NCI-H748 treated with DMSO at 0.1 percent for 48 hours (cell line): ENCODE measurements around the gene PPM1E.
"Not testable (repeated sequence)": the region's sequence is repeated elsewhere in the genome, so short reads cannot be mapped to it uniquely, and the experiment has no call there.

Experiments
- DNase-seq: peaks from one replicate; lab custom pipeline; 2025; lab: John Stamatoyannopoulos, UW

The PPM1E gene

GRCh38 chr17:58840820-58841612, 85.4 kb downstream of the PPM1E start:
- DNase-seq = no peak

GRCh38 chr17:58846413-58846812, 90.8 kb downstream of the PPM1E start:
- DNase-seq = not testable (repeated sequence)

GRCh38 chr17:58850106-58850505, 94.5 kb downstream of the PPM1E start:
- not testable (repeated sequence) for DNase-seq

DNA sequence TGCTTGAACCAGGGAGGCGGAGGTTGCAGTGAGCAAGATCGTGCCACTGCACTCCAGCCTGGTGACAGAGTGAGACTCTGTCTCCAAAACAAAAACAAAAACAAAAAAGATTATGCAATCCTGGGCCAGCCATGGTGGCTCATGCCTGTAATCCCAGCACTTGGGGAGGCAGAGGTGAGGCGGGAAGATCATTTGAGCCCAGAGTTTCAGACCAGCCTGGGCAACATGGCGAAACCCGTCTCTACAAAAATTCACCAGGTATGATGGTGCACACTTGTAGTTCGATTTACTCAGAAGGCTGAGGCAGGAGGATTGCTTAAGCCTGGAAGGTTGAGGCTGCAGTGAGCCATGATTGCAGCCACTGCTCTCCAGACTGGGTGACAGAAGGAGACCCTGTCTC, 109.6 kb downstream of the PPM1E start:
- DNase-seq = no peak

DNA sequence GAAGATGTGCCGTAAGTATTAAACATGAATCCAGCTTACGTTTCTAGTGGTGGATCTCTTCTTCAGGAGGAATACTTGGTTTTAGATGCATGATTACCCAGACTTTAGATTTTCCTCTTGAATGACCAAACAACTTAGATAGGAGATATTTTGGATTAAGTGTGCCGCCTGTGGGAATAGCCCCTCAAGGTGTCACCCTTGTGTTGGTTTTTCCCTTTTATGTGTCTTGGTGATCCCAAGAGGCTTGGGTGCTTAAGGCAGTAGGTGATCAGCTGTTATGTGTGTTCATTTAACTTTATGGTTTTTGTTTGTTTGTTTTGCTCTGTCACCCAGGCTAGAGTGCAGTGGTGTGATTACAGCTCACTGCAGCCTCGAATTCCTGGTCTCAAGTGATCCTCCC, 115.1 kb downstream of the PPM1E start:
- DNase-seq = no peak

- DNase-seq = no peak
These were observed 118.3 kb downstream of the PPM1E start for GRCh38 chr17:58873926-58874325.

- DNase-seq = no peak
These were observed 119.6 kb downstream of the PPM1E start for GRCh38 chr17:58875261-58875660.

DNA sequence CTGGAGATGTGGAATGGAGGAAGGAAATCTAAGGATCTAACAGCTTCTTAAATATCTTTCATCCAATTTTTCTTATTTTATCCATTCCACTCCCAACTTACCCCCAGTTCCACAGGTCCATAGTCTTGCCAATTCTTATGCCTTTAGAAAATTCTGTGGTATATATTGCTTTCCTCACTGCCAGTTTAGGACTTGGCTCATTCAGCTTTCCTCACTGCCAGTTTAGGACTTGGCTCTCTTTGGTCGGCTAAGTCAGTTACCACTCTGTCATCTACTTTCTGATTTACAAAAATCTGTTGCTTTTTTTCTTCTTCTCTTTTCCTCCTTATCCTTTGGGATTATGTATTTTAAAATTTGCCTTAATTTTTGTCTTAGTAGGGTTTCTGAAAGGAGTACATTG, 128.5 kb downstream of the PPM1E start:
- DNase-seq = no peak

DNA sequence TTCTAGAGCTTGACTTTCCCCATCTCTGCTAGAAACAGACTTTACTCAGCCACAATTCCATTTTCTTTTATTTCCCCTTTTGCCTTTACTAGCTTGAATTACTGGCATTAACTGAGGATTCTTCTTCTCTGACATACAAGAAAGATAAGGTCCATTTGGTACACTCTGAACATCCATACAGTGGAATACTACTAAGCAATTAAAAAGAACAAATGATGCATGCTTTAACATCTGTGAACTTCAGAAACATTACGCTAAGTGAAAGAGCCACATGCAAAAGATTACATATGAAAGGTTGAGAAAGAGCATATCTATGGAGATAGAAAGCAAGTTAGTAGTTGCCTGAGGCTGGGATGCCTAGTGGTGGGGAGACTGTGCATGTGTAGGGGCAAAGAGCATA, 130.9 kb downstream of the PPM1E start:
- DNase-seq = no peak

GRCh38 chr17:58889928-58890327, 134.3 kb downstream of the PPM1E start:
- DNase-seq = no peak

DNA sequence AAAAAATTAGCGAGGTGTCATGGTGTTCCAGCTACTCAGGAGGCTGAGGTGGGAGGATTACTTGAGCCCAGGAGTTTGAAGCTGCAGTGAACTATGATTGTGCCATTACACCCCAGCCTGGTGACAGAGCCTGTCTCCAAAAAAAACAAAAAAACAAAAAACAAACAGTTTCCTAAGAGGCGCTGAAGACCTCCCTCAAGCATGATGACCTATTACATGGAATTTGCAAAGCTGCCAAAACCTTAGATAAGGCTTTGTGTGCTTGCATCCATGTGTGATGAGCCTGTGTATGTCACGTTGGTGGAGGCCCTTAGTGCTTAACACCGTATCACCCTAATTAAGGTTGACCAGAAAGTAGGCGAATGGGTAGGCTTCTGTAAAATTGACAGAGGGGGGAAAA, 143.5 kb downstream of the PPM1E start:
- no peak for DNase-seq

DNA sequence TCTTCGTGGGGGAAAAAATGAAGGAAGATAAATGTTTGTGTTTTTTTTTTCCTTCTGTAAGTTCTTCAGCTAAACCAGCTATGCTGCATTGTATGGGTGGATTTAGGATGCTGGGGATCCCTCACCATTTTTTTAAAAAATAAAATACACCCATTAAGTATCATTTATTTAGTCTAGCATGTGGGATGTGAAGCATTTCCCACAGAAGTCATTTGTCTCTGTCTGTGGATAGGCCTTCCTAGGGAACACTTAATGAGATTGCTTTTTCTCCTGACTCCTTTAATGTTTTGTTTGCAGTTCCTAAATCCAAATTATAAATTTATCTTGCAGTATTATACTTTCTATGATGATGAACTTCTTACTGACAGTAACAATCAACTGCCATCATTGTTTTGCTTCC, 146.7 kb downstream of the PPM1E start:
- DNase-seq = no peak

GRCh38 chr17:58911741-58912343, 156.2 kb downstream of the PPM1E start:
- DNase-seq = no peak

DNA sequence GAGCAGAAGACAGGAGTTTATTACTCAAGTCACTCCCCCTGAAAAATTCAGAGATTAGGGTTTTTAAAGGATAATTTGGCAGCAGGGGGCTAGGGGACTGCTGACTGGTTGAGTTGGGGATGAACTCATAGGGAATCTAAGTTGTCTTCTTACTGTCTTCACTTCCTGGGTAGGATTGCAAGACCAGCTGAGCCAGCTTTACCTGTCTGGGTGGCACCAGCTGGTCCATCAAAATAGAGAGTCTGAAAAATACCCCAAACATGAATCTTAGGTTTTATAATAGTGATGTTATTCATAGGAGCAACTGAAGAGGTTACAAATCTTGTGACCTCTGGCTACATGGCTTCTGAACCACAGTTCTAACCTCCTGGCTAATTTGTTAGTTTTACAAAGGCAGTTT, 157.9 kb downstream of the PPM1E start:
- DNase-seq = no peak

GRCh38 chr17:58913971-58914769, 158.5 kb downstream of the PPM1E start:
- DNase-seq = no peak

GRCh38 chr17:58917228-58917627, 161.6 kb downstream of the PPM1E start:
- DNase-seq = no peak

GRCh38 chr17:58918072-58918471, 162.4 kb downstream of the PPM1E start:
- no peak for DNase-seq

DNA sequence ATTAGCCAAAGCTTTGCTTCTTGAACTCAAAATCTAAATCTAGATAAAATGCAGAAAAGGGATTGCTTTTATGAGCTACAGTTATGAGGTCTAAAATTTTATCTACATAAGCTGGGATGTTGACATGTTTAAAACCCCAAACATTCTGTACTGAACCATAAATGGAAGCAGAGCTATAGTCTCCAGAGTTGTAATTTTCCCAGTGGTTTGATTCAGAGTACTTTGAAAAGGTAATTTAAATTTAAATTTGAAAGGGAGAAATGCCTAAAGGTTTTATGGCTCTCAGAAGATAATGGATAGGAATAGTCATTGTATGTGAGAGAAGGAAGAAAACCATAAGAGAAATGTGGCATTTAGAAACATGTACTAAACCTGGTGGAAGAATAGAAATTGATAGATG, 163.2 kb downstream of the PPM1E start:
- no peak for DNase-seq

GRCh38 chr17:58920773-58921172, 165.1 kb downstream of the PPM1E start:
- no peak for DNase-seq

- DNase-seq = peak; percentile 76
These were observed 177.3 kb downstream of the PPM1E start for GRCh38 chr17:58932956-58933355.

GRCh38 chr17:58936295-58936694, 180.6 kb downstream of the PPM1E start:
- DNase-seq = no peak

- no peak for DNase-seq
These were observed 188.5 kb downstream of the PPM1E start for GRCh38 chr17:58944166-58944565.

- DNase-seq = no peak
These were observed 191.8 kb downstream of the PPM1E start for GRCh38 chr17:58947411-58947810.
